Right ventricle myocardium superior (tissue), 1 donor: ENCODE data around the gene RGP1. TPM values are rescaled to one million over a fixed set of nuclear protein-coding genes. Genes with fewer than 3 reads are reported as not detected.

ENCODE experiments used
- ATAC-seq: fragments of 200-7000 bp; cut with Tn5 transposase; one replicate; pipeline ENCODE4 v1.9.1; 2020; ENCODE audit warnings: mild to moderate bottlenecking; ENCODE audit not compliant: poor library complexity
- DNase-seq: peaks from one replicate; pipeline ENCODE4 v3.0.0-alpha.2; 2020
- intact Hi-C: fragments of 100-400 bp; cut with DNase I; formaldehyde crosslinking; loops from one replicate; pipeline ENCODE4 v1.11.2; 2022
- total RNA-seq: library from RNA; stranded (reverse); fragmentation: NEBNext Ultra II Directional; extraction: Animal tissue kit (Norgen Biotek cat#: 25700); gene quantifications from one replicate; pipeline ENCODE4 v1.2.1, GENCODE V29; 2021
- donor health status: DM: no; HTN: yes; CAD: no; lungs with severe emphysema.

Gene RGP1
- total RNA-seq, 1 donor from 2014 or later = 28.5 TPM

DNA sequence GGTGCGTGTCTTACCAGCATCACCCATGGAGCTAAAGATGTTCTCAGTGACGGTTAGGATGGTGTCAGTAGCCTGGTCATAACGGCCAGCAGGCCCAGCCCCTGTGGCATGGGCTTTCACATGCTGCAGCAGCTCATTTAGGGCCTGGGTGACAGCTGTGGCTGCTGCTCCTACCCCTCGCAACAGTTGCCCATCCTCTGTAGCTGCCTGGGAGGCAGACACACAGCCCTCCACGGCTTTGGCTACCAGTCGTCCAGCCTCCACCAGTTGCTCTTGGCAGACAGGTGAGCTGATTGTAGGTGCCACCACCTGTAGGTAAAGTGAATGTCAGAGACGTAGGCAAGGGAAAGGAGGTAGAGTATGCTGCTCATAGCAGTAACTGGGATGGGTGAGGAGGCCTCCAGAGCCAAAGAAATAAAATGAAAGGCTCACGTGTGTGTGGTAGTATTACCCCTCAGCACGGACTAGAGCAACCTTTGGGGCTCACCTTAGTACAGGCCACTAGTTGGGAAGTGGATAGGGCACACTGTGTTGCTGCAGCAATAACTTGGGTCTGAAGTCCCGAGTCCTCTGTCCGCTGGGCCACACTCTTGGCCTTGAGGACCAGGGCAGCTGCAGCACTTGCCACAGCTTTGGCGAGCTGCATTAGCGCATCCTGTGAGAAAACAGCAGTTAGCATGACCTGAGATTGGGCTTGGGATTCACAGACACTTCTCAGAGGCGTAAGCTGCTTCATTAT is 31.8 kb upstream of the RGP1 start:
- intact Hi-C loops = no loop called here
- ATAC-seq (no peak), DNase-seq (no peak)

DNA sequence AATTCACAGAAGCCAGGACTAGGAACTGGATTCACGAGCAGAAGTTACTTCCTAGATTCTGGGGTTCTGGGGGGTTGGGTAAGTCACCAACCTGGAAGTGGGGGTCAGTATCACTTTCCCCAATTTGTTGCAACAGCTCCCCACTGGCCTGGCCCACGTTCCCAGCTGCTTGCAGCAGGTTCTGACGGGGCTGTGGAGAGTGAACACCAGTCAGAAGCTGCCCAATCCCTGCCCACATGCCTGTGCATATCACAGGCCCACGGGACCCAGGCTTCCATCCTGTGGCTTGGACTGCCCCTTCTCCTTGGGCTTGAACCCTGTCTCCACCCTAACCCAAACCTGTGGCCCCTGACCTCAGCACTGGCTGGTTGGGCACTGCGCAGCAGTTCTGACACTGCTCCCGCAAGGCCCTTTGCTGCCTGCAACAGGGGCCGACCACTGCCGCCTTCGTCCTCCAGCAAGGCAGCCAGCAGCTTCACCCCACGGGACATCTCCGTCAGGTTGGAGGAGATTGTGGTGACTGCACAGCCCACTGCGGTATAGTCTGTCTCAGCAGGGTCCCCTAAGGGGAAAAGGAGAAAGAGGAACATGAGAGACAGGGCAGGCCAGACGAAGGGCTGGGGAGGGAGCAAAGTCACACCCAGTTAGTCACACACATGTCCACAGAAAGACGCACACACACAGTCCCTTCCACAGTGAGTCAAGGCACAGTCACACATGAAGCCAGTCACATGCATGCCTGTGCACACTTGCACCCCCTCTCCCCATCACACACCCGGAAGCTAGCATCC is 30.2 kb upstream of the RGP1 start:
- no peak for DNase-seq
- intact Hi-C loops = no loop called here
- no peak for ATAC-seq

DNA sequence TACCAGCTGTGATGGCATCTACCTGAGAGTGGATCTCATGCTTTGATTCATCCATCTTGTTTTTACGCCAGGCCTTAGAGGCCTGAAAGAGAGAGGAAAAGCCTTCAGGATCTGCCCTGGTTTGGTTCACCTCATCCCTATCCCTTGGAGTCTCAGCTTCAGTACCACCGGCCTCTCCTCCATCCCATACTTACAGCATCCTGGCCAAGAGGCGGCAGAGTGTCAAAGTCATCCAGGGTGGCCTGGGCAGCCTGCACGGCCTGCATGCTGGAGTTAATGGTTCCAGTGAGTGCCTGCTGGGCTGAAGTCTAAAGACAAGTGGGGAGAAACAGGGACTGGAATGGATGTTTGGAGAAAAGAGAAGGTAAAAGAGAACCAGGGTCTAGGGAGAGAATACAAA is 29.5 kb upstream of the RGP1 start:
- DNase-seq (no peak), ATAC-seq (no peak)

DNA sequence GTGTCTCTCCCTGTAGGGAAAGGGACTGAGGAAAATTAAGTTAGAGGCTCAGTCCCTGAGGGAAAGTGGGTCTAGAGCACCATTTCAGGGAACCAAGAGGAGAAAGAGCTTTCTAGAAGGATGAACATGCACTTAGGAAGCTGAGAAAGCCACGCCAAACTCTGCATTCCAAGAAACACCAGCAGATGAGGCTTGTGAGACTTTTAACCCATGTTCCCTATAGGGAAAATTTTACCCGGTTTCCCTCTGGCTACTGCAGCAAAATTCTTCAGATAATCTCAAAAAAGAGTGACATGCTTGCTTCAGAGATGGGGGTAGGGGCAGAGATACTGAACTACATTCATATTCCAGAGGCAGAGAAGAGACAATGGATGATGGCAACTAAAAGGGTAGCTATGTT is 25.7 kb upstream of the RGP1 start:
- no peak for ATAC-seq
- intact Hi-C loops = no loop called here
- DNase-seq = no peak

More for the DNA sequence above, 29.5 kb upstream of the RGP1 start:
- intact Hi-C loops = no loop called here

DNA sequence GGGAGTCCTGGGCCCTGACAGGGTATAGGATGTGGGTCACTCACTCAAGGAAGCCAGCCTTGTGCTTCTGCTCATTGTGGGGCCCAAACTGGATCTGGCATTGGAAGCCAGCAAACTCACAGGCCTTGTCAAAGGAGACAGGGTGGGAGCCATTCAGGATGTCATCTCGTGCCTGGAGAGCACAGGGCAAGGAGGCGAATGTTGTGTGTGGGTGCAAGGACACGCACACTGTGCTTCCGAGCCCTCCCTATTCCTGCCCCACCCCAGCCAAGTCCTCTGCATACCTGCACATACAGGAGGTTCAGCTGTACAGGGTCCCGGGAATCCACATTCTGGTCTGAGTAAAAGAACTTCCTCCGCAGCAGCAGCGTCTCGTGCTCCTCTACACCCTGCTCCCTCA is 25.2 kb upstream of the RGP1 start:
- ATAC-seq (no peak), DNase-seq (no peak)
- intact Hi-C loops = no loop called here

DNA sequence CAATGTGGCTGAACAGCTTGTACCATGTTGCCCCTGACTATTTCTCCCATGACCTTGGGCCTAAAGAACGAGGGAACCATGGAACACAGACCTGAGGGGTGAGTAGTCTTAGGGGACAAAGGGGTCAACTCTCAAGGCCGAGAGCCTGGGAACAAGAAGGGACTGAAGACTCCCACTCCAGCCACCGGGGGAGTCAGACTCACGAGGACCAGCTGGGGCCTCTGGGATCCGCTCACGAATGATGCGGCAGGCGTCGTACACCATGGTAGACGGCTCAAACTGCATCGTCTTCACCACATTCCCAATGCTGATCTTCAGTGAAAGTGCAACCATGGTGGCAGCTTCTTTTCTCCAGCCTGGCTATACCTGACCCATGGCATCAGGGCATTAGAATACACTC is 23.7 kb upstream of the RGP1 start:
- DNase-seq = no peak
- intact Hi-C loops = loop anchor here (5.0 kb wide), 2 partner anchors 33 to 63 kb away; no protein-coding TSS in a partner anchor
- no peak for ATAC-seq

DNA sequence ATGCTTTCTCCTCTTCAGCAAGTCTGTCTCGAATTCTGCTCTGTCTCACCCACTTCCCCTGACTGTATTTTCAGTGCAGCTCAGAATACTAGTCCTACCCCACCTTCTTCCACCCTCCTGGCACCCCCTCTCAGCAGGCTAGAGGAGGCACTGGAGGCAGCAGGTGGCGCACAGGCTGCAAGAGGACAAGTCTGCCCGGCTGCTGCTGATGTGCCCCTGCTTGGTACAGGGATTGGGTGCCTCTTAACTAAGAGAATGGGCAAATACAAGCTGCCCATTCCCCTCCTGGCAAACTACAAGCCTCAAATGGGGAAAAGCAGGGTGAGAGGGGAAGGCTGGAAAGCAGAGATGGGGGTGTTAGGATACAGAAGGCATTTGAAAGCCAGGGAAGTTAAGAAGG is 22.2 kb upstream of the RGP1 start:
- peak; percentile 62 for ATAC-seq
- intact Hi-C loops = loop anchor here (5.0 kb wide), 2 partner anchors 35 to 65 kb away; no protein-coding TSS in a partner anchor
- peak; percentile 63 for DNase-seq

DNA sequence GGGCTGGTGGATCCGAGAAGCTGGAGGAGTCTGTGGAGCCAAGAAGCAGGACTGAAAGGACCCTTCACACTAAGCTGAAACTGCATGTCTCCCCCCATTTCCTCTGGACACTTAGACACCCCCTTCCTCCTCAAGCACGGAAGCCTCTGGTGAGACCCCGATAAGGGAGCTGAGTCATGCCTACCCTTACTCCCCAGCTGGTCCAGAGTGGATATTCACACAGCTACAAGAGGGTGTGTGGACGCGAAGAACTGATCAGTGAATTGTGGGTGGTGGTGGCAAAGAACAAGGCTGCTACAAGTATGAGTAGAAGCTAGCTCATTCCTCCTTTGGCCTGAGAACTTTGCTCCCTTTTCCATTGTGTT is 21.4 kb upstream of the RGP1 start:
- ATAC-seq = no peak
- DNase-seq = no peak
- intact Hi-C loops = loop anchor here (5.0 kb wide), 2 partner anchors 35 to 65 kb away; no protein-coding TSS in a partner anchor

DNA sequence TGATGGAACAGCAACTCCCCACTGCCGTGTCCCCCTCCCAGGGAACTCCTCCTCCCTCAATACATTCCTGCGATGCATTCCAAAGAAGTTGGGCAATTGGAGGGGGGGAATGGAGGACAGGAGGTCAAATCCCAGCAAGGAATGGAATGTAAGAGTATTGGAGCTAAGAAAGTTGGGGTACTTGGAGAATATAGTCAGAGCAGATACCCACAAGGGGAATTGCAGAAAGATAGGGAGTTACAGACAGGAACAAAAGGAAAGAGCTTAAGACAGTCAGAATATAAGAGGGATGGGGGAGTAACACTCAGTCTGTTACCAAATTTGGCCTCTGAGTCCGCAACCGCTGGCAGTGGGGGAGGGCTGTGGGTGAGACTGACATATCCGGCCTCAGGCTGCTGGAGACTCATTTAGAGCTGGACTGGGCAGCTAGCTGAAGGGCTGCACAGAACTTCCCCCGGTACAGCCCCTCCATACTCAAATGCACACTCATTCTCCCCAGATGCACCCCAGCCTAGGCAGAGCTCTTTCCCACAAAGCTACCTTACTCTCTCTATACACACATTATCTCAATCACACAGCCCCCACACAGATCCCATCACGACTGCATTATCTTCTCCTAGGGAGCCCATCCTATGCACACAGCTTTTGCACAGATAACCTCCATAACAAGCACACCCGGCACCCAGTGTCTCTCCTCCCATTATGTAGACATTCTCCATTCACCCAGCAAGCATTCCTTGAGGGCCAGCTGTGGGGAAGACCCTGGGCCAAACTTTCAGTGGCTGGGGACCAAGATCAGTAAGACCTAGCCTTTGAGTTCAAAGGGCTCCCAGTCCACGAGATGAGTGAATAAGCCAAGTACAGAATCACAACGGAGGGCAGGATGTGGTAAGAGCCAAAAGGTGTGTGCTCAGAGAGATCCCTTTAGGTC is 20.8 kb upstream of the RGP1 start:
- intact Hi-C loops = loop anchor here (5.0 kb wide), 2 partner anchors 36 to 66 kb away; no protein-coding TSS in a partner anchor
- peak; percentile 47 for ATAC-seq
- peak; percentile 85 for DNase-seq

DNA sequence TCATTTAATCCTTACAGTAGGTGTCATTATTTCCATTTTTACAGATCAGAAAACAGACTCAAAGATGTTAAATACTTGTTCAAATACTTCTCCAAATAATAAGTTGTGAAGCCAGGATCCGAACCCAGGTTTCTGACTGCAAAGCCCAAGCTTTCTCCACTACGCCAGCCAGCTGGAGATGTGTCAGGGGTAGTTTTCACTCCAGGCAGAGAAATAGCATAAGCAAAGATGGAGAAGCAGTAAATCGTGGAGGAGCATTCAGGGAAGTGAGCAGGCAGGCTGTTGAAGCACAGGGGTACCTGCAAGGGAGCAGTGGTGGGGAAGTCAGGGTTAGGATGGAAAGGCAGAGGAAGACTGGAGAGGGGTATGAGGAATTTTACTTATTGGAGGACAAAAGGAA is 20.0 kb upstream of the RGP1 start:
- intact Hi-C loops = loop anchor here (5.0 kb wide), 2 partner anchors 37 to 67 kb away; no protein-coding TSS in a partner anchor
- no peak for ATAC-seq
- DNase-seq = no peak

DNA sequence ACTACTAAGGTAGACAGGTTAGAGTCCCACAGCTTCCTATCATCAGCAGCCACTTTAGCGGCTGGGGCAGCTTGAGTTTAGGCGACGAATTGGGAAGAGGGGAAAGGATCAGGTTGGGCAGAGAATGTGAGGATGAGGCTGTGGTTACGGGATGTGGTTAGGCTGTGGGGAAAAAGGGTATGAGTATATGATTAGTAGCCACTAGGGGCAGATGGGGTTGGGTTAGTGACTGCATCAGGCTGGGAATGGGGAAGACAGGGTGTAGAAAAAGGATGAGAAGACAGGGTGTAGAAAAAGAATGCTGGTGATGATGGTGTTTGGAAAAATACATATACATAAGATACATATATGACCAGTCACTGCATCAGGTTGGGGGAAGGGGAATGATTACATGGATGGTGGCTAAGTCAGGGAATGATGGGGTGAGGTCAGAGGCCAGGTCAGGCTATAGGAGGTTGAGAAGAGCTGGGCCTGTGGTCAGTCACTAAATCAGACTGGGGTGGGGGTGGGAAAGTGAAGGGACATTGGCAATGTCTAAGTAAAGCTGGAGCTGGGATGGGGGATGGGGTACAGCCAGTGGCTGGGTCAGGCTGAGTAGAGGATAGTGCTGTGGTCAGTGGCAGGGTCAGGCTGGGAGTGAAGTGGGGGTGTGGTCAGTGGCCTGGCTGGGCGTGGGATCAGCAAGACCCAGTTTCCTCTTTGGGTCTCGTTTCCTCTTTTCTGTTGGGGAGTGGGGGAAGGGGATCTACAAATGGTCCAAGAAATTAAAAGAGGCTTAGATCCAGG is 19.2 kb upstream of the RGP1 start:
- ATAC-seq = no peak

DNA sequence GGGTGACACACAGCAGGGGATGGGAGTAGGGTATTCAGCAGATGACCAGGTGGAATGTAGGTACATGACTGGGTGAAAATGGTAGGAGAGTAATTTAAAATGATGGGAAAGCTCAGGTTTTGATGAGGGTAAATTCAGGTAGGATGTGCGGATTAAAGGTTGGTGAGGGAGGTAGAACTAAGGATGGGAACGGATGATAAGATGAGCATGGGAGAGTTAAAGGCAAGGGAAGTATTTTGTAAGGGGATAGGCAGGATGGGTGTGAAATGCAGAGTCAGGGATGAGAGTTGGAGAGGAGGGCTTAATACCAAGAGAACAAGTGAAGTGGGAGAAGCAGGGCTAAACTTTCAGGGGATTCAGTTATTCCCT is 18.6 kb upstream of the RGP1 start:
- intact Hi-C loops = no loop called here
- no peak for ATAC-seq

More for the DNA sequence above, 19.2 kb upstream of the RGP1 start:
- peak; percentile 80 for DNase-seq
- intact Hi-C loops = loop anchor here (5.0 kb wide), 2 partner anchors 38 to 68 kb away; no protein-coding TSS in a partner anchor

DNA sequence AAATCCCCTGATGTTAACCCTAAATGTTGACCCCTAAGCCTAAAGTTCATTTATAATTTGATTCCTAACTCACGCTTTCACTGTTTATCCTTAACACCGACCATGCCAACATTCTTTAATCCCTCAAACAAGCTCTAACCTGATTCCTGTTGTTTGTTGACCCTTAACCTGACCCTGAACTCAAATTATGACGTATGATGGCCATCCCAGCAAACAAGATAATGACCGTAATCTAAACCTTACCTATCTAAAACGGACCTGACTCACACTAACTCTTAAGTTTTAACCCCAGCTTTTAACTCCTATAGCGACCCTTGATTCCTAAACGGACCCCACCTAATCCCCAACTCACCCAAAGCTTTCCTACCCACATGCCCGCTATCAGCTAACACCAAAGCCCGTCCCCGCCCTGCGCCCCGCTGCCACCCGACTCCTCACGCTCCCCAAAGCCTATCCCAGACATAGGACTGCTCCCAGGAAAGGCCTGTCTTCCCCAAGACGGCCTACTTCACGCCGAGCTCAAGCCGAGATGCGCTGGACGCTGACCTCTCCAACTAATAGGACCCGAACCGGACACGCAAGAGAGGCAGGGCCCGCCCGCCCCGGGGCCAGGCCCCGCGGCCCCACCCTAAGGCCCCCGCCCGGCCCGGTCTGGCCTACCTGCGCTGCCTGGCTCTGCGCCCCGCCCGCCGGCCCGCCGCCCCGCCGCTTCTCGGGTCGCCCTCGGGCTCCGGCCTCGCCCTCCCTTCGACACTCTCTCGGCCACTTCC is 17.5 kb upstream of the RGP1 start:
- DNase-seq (no peak), ATAC-seq (no peak)
- intact Hi-C loops = no loop called here

More for the DNA sequence above, 18.6 kb upstream of the RGP1 start:
- no peak for DNase-seq

DNA sequence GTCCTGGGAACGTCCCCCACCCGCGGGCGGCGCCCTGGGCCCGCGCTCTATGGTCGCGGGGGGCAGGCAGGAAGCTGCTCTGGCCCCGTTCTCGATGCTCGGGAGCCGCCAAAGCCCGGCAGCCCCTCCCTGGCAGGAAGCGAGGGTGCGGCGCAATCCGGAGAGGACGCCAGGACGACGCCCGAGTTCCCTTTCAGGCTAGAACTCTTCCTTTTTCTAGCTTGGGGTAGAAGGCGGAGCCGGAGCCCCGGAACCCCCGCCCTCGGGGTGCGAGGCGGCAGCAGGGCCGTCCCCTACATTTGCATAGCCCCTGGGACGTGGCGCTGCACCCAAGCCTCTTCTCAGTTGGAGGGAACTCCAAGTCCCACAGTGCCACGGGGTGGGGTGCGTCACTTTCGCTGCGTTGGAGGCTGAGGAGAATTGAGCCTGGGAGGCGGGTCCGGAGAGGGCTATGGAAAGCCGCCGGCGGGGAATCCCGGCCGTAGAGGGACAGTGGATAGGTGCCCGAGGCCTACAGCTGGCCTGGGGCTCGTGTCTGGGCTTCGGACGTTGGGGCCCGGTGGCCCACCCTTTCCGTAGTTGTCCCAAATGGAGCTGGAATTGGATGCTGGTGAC is 16.8 kb upstream of the RGP1 start, which contains the start of the genes CREB3 and TLN1:
Gene CREB3 (plus strand): TSS at position 482 of the 615 bp plus-strand sequence. CDS start 107 bp downstream, at position 589.
Gene TLN1 (minus strand): TSS at position 11 of the 615 bp plus-strand sequence. CDS start 6,501 bp downstream, outside the sequence.
- peak; percentile 99 for DNase-seq
- peak; percentile 89 for ATAC-seq
- intact Hi-C loops = no loop called here

DNA sequence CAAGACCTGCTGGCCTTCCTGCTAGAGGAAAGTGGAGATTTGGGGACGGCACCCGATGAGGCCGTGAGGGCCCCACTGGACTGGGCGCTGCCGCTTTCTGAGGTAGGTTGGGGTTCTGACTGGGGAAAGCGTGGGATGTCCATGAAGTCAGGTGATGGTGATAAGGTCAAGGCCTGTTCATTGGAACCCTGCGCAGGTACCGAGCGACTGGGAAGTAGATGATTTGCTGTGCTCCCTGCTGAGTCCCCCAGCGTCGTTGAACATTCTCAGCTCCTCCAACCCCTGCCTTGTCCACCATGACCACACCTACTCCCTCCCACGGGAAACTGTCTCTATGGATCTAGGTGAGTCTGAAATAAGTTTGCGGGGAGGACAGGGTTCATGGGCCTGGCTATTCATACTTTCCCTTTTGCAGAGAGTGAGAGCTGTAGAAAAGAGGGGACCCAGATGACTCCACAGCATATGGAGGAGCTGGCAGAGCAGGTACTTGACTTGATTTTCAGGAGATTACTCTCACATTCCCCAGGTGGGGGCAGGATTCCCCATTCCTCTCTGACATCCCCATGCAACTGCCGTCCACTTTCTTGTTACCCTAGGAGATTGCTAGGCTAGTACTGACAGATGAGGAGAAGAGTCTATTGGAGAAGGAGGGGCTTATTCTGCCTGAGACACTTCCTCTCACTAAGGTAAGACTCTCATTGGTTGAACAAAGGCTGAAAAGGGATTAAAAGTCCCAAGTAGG is 16.1 kb upstream of the RGP1 start:
- intact Hi-C loops = no loop called here
- ATAC-seq (no peak), DNase-seq (no peak)

DNA sequence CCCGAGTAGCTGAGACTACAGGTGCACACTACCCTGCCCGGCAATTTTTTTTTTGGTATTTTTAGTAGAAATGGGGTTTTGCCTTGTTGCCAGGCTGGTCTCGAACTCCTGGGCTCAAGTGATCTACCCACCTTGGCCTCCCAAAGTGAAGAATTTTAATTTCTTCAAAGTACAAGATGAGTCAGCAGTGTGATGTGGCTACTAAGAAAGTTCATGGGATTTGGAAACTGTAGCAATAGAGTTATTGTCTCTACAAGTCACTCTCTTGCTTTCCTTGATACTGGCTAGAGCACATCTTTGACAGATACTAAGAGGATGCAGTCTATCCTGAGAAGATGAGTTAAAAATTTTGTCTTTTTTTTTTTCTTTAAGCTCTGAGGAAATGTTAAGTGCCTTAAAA is 15.0 kb upstream of the RGP1 start:
- intact Hi-C loops = no loop called here
- DNase-seq (no peak), ATAC-seq (no peak)
